Tibial nerve (tissue), 3 donors: ENCODE measurements around the gene LANCL1.

Source experiments
- CTCF ChIP-seq, 5 experiments: fragments of 200-600 bp in 3 of 5; fragments of 450-650 bp in 2 of 5; sonication (generic) in 3 of 5; IDR thresholded peaks; one replicate each; pipeline ENCODE4 v1.5.1; 2016 to 2019; ENCODE audit warnings: antibody characterized with exemption in 5 of 5, mild to moderate bottlenecking in 3 of 5, moderate library complexity in 2 of 5
- POLR2A ChIP-seq, 2 donors: fragments of 450-650 bp; IDR thresholded peaks; one replicate each; pipeline ENCODE4 v1.6.1; 2017; ENCODE audit warnings: antibody characterized with exemption in 2 of 2, mild to moderate bottlenecking in 2 of 2, moderate library complexity in 2 of 2

GRCh38 chr2:210443527-210443926 is 33.0 kb downstream of the LANCL1 start:
- TF ChIP-seq POLR2A (IDR thresholded peaks at IDR 0.05) (no peak), CTCF (IDR thresholded peaks at IDR 0.05) (no peak)
